ENCODE data around the gene NT5E.

Gene NT5E

DNA sequence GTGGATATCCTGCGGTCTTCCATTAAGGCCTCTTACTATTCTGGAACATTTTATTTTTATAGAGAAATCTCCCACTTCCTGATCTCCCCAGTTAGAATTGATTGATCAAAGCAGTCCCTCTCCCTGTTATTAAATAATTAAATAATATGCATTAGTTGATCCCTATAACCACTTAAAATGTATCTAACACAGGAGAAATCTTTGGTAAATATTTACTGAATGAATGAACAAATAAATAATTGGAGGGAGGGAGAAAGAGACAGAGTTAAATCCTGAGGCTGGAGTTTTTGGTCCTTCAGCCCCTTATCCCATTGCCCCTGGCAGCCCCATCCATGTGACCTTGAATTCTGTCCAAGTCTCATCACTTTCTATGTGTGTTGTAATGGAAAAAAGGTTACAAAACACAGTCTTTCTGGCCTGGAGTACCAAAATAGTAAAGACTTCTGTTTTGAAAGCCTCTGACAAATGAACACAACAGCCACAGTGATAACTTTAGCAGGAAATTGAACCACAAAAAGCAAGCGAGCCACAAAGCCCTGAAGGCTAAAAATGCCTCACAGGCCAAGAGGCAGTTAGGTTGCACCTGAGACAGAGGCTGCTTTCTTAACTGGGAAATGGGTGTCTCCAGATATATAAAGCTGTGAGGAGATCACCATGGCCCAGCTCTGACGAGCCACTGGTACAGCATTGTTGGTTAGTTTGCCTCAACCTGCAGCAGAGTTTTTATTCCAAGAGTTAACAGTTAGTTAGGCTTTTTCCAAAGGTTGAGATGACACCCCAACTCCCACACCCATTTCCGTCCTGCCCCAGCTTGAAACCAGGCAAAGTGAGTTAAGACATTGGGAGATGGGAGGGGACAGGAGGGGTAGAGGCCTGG lies 11.3 kb downstream of the NT5E start:
- DNase-seq: no peak

DNA sequence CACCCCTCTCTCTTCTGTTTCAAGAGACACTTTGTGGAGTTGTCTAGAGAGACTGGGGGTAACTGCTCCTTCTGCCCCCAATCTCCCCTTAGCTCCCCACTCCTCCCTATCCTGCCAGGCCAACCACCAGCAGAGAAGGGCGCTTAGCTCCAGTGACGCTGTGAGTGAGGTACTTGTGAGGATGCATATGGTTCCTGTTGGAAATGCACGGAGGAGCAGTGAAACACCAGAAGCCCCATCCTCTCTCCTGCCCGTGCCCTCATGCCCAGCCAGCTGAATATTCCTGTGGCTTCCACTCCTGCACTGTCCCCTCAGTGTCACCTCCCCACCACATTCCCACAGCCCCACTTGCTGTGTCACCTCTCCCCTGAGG lies 11.9 kb downstream of the NT5E start:
- no peak for DNase-seq

DNA sequence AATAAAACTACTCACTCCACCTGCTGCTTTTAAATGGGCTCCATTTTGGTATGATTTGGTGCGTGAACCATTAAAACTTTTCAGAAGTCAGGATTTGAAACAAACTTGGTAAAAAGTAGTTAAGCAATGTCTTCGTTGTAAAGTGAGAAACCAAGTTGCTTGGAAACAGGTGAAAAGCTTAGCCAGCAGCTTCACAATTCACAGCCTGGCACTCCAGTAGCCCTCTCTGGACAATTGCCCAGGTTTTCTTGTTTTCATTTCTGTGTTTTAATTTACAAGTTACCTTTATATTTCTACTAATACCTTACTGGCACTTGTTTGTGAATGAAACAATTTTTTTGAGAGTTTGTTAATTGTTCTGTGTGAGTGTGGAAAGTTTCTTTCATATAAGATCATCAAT lies 12.8 kb downstream of the NT5E start:
- no peak for DNase-seq

DNA sequence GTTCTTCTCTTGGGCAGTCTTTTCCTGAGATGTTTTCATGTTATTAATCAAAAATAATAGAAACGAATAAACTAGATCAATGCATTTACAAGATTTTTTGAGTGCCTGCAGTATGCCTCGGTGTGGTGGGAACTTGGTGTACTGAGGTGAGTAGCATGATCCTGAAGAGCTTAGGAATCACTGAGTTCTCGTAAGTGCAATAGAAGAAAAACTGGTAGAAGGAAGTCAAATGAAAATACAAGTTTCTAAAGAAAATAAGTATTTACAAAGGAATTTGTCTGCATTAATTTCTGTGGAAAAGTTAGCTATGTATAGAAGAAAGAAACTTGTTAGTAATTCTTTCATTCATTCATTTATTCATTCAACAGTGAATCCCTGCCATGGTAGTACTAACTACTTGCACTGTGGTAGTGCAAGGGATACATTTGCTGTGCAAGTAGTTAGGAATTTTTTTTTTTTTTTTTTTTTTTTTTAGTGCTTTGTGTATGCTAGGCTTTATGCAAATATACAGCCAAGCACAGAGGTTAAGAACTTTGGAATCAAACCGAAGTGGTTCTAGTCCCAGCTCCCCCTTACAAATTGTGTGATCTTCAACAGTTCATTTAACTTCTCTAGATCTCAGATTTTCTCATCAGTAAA lies 13.9 kb downstream of the NT5E start:
- DNase-seq: no peak

DNA sequence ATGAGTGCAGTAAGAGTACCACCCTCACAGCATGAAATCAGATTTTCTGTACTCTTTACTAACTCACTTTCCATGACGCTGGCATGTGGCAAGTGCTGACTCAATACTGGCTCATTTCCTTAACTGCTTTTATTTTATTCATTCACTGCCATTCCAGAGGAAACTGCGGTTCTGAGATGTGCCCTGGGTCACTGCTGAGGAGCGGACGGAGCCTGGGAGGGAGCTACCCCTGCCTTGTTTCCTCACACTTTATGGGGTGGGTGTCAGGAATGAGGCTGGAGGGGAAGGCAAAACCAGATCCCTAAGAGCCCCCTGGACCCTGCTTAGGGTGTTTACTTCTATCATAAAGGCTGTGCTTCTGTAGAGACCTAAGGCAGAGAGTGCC lies 14.4 kb downstream of the NT5E start:
- DNase-seq: no peak

DNA sequence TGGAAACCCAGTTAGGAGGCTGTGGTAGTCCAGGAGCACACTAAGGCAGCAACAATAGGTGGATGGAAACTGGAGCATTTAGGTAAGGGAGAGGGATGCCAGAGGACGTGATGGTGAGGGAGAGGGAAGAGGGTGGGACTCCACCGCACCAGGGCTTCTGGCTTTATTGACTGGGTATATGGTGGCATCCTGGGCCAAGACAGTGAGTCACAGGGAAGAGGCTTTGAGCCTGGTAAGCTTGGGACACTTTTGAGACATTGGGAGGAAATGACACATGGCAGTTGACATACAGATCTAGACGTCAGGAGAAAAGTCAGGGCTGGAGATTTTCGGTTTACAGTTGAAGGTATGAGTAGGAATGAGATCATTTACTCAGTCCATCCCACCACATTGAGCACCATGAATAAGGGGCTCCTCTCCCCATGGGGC lies 14.9 kb downstream of the NT5E start:
- no peak for DNase-seq

DNA sequence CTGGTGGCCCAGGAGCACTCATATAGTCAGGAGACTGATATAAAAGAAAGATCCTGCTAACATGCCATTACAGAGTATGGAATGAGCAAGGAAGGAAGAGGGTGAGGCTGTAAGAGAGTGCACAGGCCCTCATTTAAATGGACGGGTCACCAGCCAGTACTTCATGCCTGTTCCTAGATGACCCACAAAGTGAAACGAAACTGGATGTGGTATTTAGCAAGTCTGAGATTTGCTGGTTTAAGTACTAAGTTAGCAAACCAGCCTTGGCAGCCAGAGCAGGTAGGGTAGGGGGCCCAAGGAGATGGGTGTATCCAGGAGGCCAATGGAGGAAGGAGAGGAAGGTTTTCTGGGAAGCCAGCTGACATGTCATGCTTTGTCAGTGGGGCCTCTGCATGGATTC lies 15.9 kb downstream of the NT5E start:
- no peak for DNase-seq

DNA sequence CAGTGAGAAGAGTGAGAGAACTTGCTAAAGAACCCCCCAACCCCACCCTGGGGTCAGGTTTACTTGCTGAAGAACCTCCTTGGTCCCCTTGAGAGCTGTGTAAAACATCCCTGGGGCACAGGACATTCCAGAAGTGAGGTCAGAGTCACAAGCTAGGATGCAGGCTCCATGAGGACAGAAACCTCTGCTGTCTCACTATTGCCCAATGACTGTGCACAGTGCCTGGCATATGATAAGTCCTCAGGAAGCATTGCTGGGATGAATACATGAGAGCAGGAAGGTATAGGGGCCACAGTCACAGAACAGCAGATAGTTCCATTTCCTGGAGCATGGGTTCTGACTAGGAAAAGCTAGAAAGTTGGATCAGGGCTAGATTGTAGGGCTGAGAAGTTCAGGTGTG lies 18.4 kb downstream of the NT5E start:
- DNase-seq: no peak

DNA sequence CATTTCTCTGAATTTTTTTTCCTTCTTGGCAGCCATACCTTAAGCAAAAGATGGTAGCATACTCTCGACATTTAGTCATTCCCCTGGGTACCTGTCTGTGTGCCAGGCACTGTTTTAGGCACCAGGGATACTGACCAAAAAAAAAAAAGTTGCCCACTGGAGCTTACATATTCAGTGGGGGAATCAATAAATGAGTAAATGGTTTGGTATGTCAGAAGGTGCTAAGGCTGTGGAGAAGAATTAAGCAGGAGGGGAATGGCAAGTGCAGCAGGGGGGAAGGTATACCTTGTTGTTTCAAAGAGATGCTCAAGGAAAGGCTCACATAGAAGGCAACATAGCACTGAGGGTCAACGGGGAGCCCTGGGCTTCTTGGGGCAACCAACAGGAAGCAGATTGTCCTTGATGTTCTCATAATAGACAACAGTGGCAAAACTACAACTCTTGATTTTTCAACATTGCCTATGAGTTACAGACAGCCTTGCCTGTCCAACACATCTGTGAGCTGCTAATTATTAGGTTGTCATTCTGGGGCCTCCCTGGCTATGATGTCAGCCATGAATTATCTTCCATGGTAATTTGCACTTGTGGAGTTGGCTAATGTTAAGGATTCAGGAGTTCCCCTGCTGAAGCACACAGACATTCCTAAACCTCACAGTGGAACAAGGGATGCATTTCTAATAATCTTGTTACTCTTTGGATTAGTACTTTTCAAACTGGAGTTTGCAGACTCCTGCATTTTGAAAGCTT lies 19.6 kb downstream of the NT5E start:
- DNase-seq: no peak

DNA sequence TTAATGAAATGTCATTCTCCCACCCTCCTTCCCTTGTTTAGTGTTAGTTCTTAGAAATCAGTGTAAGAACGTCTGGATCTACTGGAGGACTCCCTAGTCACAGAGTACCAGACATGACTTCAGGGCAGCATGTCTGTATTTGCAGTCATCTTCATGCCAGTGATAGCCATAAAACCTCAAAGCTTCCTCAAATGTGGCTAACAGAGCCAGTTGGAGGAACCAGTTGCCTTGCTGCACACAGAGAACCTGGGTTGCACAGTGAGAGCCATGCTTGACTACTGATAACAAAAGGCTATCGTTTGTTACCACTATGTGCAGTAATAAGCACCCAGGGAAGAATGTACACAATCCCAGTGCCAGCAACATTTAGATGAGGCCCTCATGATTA lies 20.1 kb downstream of the NT5E start:
- DNase-seq: no peak

DNA sequence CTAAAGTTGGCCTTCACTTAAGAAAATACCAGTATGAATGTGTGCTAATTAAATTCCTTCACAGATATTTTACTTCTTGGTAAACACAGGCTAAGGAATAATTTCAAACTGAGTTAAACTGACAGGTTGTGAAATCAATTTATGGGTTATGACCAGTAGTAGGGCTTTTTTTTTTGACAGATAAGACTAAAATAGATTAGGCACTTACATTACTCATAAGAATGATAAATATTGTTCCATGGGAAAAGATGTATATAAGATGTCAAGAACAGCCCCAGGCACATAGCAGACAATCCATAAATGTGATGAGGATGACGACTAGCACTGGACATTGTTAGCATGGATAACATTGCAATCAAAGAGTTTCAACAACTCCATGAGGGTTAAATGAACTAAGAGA lies 22.9 kb downstream of the NT5E start:
- DNase-seq: no peak

DNA sequence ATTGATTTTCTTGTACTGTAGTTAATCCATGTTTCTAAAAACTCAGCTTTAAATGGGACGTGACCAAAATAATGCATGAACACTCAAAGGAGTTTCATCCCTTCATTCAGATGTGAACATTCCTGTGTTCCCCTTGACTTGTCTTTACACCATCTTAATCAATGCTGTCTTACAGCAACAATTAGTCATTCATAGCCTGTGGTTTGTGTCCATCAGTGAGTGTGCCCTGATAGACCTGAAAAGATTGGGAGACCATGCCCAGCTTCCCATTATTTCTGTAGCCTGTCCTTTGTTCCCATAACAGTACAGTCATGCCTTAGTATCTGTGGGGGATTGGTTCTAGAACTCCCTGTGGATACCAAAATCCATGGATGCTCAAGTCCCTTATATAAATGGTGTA lies 23.9 kb downstream of the NT5E start:
- no peak for DNase-seq

DNA sequence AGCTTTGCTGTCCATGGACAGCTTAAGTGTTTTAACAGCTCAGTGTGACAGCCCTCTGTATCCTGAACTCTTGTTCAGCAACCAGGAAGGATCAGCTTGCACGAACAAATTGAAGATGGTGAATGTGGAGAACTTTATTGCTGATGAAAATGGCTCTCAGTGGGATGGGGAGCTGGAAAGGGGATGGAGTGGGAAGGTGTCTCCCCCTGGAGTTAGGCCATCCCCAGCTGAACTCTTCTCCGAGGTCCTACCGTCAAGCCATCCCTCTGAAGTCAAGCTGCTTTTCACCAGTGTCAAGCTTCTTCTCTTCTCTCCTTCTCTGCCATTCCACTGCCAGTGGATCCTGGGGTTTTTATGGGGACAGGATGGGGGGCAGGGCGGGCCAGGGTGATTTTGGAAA lies 26.6 kb downstream of the NT5E start:
- DNase-seq: no peak

DNA sequence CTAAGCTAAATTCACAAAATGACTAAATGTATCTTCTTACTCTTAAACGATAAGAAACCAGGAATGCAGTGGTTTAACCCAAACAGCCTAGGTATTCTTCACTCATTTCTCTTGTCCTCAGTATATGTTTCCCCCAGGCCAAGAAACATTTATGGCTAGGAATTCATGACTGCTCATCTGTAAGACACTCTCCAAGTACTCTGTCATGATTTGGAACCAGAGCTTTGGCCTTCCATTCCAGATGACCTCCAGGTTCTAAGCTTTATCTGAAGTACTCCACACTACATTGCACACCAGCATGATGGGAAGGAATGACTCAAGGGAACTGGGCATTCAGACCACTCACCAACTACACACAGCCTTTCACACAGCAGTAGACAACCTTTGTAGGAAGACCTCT lies 29.3 kb downstream of the NT5E start:
- no peak for DNase-seq

DNA sequence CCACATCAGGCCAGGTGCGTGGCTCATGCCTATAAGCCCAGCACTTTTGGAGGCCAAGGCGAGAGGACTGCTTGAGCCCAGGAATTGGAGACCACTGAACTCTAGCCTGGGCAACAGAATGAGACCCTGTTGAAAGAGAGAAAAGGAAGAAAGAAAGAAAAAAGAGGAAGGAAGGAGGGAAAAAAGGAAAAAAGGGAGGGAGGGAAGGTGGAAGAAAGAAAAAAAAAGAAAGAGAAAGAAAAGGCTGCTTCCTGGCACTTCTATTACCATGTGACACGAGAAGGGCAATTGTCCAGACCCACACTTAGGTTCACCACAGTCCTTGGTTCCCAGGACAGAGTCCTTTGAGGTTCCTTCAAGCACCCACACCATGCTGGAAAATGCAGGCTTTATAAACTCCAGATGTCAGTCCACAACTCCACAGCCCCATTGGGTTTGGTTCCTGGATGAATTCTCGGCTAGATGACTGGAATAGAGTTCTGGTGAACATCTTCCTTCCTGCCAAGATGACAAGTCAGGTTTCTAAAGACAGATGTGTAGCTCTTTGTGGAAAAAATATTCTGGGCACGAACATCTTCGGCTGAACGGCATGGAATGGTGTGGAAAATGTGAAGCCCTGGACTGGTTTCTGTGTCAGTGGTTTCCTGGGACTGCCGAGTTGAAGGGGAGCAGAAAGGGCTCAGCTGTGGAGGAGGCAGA lies 32.5 kb downstream of the NT5E start:
- no peak for DNase-seq

DNA sequence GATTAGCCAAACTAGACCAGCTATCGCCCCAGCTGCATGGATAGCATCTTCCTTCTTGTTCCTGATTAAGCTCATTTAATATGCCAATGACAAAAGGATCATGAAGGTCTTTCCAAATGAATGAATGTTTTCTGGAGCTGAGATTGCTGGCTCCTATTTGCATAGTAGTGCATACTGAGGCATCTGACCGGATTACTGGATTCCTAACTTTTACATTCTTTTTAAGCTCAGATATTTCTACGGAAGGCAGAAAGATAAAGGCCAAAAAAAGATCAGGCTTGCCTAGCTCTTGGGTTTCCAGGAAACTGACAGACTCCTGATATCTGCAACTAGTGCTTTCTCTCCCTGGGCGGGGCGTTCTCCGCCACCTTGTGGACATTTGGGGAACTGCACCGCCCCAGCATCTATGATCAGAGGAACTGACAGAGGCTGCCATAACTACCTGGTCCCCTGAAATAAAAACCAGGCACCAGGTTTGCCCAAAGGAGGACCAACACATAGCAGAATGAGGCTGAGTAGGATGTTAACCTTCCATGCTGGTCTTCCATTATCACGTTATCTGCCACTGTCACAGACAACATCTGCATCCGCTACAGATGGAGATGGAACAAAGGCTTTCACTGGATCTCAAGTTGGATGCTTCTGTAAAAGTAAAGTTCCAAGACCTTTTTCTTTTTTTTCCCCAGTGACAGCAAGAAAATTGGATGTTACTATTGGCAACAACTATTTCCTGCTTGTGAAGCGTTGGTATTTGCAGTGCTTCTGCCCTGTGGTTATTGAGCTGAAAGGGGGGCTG lies 33.2 kb downstream of the NT5E start:
- DNase-seq: peak; percentile 37 to 73 (median 55)

DNA sequence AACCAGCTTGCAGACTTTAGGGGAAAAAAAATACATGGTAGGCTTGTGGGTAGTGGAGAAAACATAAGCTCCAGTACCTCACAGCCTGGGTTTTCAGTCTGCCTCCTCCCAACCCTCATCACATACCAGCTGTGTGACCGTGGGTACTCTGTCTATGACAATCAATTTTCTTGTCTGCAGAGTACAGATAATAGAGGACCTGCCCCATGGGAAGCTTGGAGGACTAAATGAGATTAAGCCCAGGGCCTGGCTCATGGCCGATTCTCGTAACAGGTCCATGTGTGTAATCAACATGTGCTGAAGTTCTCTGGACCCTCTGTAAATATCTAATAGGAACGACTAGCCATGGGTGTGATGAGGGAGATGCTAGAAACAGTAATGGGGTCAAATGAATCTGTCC lies 34.0 kb downstream of the NT5E start:
- no peak for DNase-seq

DNA sequence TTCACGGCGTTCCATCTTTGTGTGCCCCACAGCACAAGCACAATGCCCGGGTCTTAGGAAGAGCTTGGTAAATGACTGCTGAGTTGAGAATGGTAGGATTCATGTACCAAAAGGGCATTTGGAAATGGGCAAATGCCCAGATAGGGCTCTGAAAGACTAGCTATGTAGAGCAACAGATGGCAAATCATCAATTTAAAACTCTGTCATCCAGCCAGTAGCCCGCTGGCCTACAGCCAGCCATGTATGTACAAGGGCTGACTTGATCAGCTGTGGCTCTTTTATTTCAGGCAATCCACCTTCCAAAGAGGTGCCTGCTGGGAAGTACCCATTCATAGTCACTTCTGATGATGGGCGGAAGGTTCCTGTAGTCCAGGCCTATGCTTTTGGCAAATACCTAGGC lies 35.1 kb downstream of the NT5E start:
- no peak for DNase-seq

DNA sequence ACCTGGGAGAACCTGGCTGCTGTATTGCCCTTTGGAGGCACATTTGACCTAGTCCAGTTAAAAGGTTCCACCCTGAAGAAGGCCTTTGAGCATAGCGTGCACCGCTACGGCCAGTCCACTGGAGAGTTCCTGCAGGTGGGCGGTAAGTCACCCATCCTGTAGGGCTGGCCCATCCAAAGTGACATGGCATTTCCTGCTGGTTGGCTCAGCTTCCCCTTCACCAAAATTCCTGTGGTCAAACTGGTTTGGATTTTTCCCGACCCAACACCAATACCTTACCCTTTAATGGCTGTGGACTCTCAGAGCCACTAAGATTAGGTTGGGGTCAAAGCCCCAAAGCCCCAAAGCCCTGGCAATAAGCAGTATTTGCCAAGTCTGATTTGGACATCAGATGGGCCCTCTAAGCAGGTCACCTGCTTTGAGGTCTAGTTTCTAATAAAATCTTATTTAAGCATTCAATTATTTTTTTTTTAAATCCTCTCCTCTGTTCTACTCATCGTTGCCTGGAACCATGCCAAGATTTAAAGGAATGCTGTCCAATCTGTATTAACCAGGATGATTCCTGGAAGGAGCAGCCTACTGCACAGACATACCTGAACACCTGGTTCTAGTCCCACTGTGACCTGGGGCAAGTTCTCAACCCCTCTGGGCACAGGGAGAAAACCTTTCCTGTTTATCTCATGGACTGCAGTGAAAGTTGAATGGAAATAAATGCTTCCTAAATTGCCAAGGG lies 40.8 kb downstream of the NT5E start:
- no peak for DNase-seq

DNA sequence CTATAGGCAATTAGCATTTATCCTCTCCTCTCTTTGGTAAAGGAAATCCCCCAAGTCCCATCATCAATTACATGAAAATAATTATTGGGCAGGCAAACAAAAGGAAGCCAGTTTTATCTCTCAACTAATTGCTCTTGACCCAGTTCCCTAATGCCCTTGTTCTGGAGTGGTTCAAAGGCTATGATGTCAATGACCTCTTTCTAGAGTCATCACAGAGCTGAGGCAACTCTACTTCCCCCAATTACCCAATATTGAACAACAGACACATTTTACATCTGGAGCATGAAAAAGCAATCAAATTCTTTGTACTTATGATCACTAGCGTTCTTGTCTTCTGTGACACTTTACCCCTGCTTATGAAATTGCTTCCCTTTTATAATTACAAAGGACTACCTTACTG lies 43.5 kb downstream of the NT5E start:
- DNase-seq: no peak

Data from activated CD4-positive, CD25-positive, alpha-beta regulatory T cell (primary cell).